K562 (cell line): ENCODE data around the gene CCNO. TPM values are rescaled to one million over a fixed set of nuclear protein-coding genes. Genes with fewer than 3 reads are reported as not detected.

Source experiments
- BCOR ChIP-seq: fragments of 450-650 bp; IDR thresholded peaks from 2 replicates; pipeline ENCODE4 v1.6.1; 2016
- CBX1 ChIP-seq: sonication (generic); IDR thresholded peaks from 2 replicates; pipeline ENCODE4 v1.6.1; 2016; ENCODE audit warnings: antibody characterized with exemption, low read depth, mild to moderate bottlenecking
- FOXJ3 ChIP-seq: sonication (generic); formaldehyde crosslinking; IDR thresholded peaks from 2 replicates; pipeline ENCODE4 v1.4.0; 2020; ENCODE audit warnings: mild to moderate bottlenecking, missing genetic modification reagents
- HMGN3 ChIP-seq: IDR thresholded peaks from 2 replicates; pipeline ENCODE4 v1.6.1; 2011; ENCODE audit warnings: borderline replicate concordance, low read depth, mild to moderate bottlenecking, mixed read lengths, low read length; ENCODE audit not compliant: insufficient read length; ENCODE audit errors: extremely low read depth
- KAT7 ChIP-seq: sonication (generic); formaldehyde crosslinking; IDR thresholded peaks from 2 replicates; pipeline ENCODE4 v1.8.0; 2022; ENCODE audit warnings: missing genetic modification reagents, mild to moderate bottlenecking, borderline replicate concordance
- KDM2B ChIP-seq: fragments of 250-450 bp; sonication (Bioruptor Pico); IDR thresholded peaks from 2 replicates; pipeline ENCODE4 v1.8.0; 2021; ENCODE audit warnings: mild to moderate bottlenecking, moderate library complexity
- NFIC ChIP-seq: fragments of 450-650 bp; IDR thresholded peaks from 2 replicates; pipeline ENCODE4 v1.6.1; 2017; ENCODE audit warnings: mild to moderate bottlenecking, inconsistent platforms
- OTX1 ChIP-seq: fragments of 450-650 bp; formaldehyde crosslinking; IDR thresholded peaks from 2 replicates; pipeline ENCODE4 v1.4.0; 2022; ENCODE audit warnings: mild to moderate bottlenecking
- PCBP1 ChIP-seq: fragments of 200-400 bp; formaldehyde crosslinking; IDR thresholded peaks from 2 replicates; pipeline ENCODE4 v1.6.1; 2018; ENCODE audit warnings: mild to moderate bottlenecking, low read depth, low read length; ENCODE audit not compliant: poor library complexity, severe bottlenecking
- PHF21A ChIP-seq: fragments of 450-650 bp; IDR thresholded peaks from 2 replicates; pipeline ENCODE4 v1.6.1; 2017; ENCODE audit warnings: low read depth, borderline replicate concordance
- POLR2AphosphoS2 ChIP-seq: IDR thresholded peaks from 2 replicates; pipeline ENCODE4 v1.6.1; 2012; ENCODE audit warnings: low read length, improper control_type of control experiment
- RBFOX2 ChIP-seq: fragments of 200-400 bp; formaldehyde crosslinking; IDR thresholded peaks from 2 replicates; pipeline ENCODE4 v1.6.1; 2017; ENCODE audit warnings: low read depth, mild to moderate bottlenecking, low read length, moderate library complexity
- ZNF583 ChIP-seq: fragments of 250-450 bp; sonication (Bioruptor Pico); IDR thresholded peaks from 2 replicates; pipeline ENCODE4 v1.4.0; 2020
- ZNF584 ChIP-seq: fragments of 200-800 bp; sonication (Bioruptor generic); IDR thresholded peaks from 2 replicates; pipeline ENCODE4 v1.6.1; 2016; ENCODE audit warnings: low read depth, mild to moderate bottlenecking, missing genetic modification characterization, missing compliant biosample characterization
- ZNF77 ChIP-seq: fragments of 250-450 bp; sonication (Bioruptor Pico); IDR thresholded peaks from 2 replicates; pipeline ENCODE4 v1.5.0; 2020
- polyA plus RNA-seq, 8 experiments: library from polyadenylated mRNA; depleted of rRNA in 4 of 8; stranded (reverse) in 5 of 8; unstranded in 3 of 8; fragments of >200 nt; fragmentation: Nextera tagmentation in 2 of 8; fragmentation: Illumina TruSeq in 1 of 8; extraction: Ambion mirVana in 2 of 8; extraction: Trizol in 1 of 8; gene quantifications; 2 replicates each; pipeline versions ENCODE4 v1.2.1 to v1.2.3, GENCODE V29; 2011 to 2014; ENCODE audit warnings: inconsistent platforms in 1 of 8, missing spikeins in 1 of 8
- total RNA-seq, 7 experiments: library from RNA; depleted of rRNA in 6 of 7; stranded (reverse); fragments of >200 nt in 6 of 7; fragmentation: Illumina TruSeq in 2 of 7; extraction: Trizol in 2 of 7; gene quantifications; 2 replicates each; pipeline versions ENCODE4 v1.2.1 to v1.2.3, GENCODE V29; 2011 to 2021; ENCODE audit warnings: low replicate concordance in 1 of 7
- TF ChIP-seq, protein P1 (sequence below), 2 experiments: IDR thresholded peaks; 2 replicates each; pipeline ENCODE4 v1.6.1; 2012; ENCODE audit warnings: improper control_type of control experiment in 2 of 2, low read depth in 2 of 2, low read length in 2 of 2, borderline replicate concordance in 1 of 2
- TF ChIP-seq, protein P2 (sequence below), 2 experiments: fragments of 450-650 bp; conservative IDR thresholded peaks; 2 replicates each; pipeline ENCODE4 v1.6.1; 2017; ENCODE audit warnings: mild to moderate bottlenecking in 2 of 2, moderate library complexity in 2 of 2
- TF ChIP-seq, protein P3 (sequence below): fragments of 250-450 bp; sonication (Bioruptor Pico); IDR thresholded peaks from 2 replicates; pipeline ENCODE4 v1.8.0; 2021; ENCODE audit warnings: moderate library complexity, mild to moderate bottlenecking, inconsistent platforms
- TF ChIP-seq, protein P4 (sequence below): sonication (generic); formaldehyde crosslinking; IDR thresholded peaks from 2 replicates; pipeline ENCODE4 v1.8.0; 2022; ENCODE audit warnings: mild to moderate bottlenecking, missing genetic modification reagents
- TF ChIP-seq, protein P5 (sequence below): IDR thresholded peaks from 2 replicates; pipeline ENCODE4 v1.6.1; 2014; ENCODE audit warnings: antibody characterized with exemption

Gene CCNO
- total and polyA plus RNA-seq, 9 of the 15 experiments (the other 6 are each of a cell fraction or from before 2014, with no cell fraction given), result 0.08 to 3.1 (median 0.29) TPM

DNA sequence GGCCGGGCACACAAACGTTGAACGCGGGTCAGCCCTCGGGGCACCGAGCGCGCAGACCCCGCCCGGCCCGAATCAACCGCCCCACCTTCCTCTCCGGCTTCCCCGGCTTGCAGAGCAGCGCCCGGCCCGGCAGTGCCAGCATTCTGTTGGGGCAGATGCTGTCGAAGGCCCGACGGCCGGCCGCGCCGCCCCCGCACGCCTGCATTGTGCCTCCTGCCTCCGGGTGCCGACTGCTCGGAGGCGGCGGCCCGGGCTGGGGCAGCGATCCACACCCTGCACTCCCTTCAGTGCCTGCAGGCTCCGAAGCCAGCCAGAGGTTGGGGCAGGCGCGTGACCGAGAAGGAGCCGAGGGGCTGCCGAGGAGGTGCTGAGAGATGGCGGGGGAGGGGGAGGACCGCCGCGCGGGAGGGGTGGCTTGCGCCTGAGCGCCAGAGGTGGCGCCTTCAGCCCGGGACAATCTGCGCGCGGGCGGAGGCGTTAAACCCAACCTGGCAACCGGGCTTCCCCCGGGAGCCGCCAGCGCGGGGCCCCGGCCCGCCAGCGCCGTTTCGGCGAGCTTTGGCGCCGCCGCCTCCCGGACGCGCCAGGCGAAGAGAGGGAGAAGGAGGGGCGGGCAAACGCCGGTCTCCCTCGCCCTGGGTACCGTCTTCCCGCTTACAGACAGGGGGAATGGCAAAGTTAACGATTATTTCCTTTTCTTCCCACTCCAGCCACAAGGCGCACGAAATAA, 6.3 kb downstream of the CCNO start, which contains the start of gene MCIDAS (continued):
- TF ChIP-seq KDM2B (CRISPR knock-in tag), result 0 out of 2 replicates have a peak, but pooled peaks have one; percentile 2
- TF ChIP-seq FOXJ3 (CRISPR knock-in tag), result no peak
- TF ChIP-seq, protein P1, sequence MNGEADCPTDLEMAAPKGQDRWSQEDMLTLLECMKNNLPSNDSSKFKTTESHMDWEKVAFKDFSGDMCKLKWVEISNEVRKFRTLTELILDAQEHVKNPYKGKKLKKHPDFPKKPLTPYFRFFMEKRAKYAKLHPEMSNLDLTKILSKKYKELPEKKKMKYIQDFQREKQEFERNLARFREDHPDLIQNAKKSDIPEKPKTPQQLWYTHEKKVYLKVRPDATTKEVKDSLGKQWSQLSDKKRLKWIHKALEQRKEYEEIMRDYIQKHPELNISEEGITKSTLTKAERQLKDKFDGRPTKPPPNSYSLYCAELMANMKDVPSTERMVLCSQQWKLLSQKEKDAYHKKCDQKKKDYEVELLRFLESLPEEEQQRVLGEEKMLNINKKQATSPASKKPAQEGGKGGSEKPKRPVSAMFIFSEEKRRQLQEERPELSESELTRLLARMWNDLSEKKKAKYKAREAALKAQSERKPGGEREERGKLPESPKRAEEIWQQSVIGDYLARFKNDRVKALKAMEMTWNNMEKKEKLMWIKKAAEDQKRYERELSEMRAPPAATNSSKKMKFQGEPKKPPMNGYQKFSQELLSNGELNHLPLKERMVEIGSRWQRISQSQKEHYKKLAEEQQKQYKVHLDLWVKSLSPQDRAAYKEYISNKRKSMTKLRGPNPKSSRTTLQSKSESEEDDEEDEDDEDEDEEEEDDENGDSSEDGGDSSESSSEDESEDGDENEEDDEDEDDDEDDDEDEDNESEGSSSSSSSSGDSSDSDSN (IDR thresholded peaks at IDR 0.05; ENCODE audit: borderline replicate concordance in 1 of 2, low read depth in 2 of 2, low read length in 2 of 2), result peak; percentile 67 to 70; a peak in 1 of 4 replicates
- TF ChIP-seq, protein P2, sequence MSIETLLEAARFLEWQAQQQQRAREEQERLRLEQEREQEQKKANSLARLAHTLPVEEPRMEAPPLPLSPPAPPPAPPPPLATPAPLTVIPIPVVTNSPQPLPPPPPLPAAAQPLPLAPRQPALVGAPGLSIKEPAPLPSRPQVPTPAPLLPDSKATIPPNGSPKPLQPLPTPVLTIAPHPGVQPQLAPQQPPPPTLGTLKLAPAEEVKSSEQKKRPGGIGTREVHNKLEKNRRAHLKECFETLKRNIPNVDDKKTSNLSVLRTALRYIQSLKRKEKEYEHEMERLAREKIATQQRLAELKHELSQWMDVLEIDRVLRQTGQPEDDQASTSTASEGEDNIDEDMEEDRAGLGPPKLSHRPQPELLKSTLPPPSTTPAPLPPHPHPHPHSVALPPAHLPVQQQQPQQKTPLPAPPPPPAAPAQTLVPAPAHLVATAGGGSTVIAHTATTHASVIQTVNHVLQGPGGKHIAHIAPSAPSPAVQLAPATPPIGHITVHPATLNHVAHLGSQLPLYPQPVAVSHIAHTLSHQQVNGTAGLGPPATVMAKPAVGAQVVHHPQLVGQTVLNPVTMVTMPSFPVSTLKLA (conservative IDR thresholded peaks at IDR 0.05), result peak in 1 of 2 experiments; percentile 49; a peak in 3 of 4 replicates
- peak; percentile 79 for TF ChIP-seq HMGN3
- no peak for TF ChIP-seq ZNF583 (CRISPR knock-in tag)
- TF ChIP-seq NFIC, result peak; percentile 73
- TF ChIP-seq KAT7 (CRISPR knock-in tag), result peak; percentile 94
- no peak for TF ChIP-seq CBX1
- TF ChIP-seq, protein P3, sequence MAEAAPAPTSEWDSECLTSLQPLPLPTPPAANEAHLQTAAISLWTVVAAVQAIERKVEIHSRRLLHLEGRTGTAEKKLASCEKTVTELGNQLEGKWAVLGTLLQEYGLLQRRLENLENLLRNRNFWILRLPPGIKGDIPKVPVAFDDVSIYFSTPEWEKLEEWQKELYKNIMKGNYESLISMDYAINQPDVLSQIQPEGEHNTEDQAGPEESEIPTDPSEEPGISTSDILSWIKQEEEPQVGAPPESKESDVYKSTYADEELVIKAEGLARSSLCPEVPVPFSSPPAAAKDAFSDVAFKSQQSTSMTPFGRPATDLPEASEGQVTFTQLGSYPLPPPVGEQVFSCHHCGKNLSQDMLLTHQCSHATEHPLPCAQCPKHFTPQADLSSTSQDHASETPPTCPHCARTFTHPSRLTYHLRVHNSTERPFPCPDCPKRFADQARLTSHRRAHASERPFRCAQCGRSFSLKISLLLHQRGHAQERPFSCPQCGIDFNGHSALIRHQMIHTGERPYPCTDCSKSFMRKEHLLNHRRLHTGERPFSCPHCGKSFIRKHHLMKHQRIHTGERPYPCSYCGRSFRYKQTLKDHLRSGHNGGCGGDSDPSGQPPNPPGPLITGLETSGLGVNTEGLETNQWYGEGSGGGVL, result no peak
- no peak for TF ChIP-seq ZNF77 (CRISPR knock-in tag)
- no peak for TF ChIP-seq POLR2AphosphoS2
- 0 out of 2 replicates have a peak, but pooled peaks have one; percentile 17 for TF ChIP-seq OTX1
- peak; percentile 80; the same call in 1 of the 2 replicates for TF ChIP-seq PHF21A
- TF ChIP-seq BCOR, result peak; percentile 11
- TF ChIP-seq RBFOX2, result peak; percentile 70
- TF ChIP-seq, protein P4, sequence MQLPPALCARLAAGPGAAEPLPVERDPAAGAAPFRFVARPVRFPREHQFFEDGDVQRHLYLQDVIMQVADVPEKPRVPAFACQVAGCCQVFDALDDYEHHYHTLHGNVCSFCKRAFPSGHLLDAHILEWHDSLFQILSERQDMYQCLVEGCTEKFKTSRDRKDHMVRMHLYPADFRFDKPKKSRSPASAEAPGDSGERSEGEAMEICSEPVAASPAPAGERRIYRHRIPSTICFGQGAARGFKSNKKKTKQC (CRISPR knock-in tag), result peak; percentile 73
- TF ChIP-seq PCBP1, result peak; percentile 11
- TF ChIP-seq, protein P5, sequence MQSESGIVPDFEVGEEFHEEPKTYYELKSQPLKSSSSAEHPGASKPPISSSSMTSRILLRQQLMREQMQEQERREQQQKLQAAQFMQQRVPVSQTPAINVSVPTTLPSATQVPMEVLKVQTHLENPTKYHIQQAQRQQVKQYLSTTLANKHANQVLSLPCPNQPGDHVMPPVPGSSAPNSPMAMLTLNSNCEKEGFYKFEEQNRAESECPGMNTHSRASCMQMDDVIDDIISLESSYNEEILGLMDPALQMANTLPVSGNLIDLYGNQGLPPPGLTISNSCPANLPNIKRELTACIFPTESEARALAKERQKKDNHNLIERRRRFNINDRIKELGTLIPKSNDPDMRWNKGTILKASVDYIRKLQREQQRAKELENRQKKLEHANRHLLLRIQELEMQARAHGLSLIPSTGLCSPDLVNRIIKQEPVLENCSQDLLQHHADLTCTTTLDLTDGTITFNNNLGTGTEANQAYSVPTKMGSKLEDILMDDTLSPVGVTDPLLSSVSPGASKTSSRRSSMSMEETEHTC, result peak; percentile 20; the same call in 1 of the 2 replicates
- TF ChIP-seq ZNF584 (CRISPR knock-in tag), result 0 out of 2 replicates have a peak, but pooled peaks have one; percentile 25
